ENCODE results near the gene UGT1A9. TPM values are rescaled to one million over a fixed set of nuclear protein-coding genes. Genes with fewer than 3 reads are reported as not detected.

The UGT1A9 gene
- total and polyA plus RNA-seq, 2 of the 13 experiments (the other 11 are each of a cell fraction or from before 2014, with no cell fraction given): 0.07 TPM; not detected in 1

DNA sequence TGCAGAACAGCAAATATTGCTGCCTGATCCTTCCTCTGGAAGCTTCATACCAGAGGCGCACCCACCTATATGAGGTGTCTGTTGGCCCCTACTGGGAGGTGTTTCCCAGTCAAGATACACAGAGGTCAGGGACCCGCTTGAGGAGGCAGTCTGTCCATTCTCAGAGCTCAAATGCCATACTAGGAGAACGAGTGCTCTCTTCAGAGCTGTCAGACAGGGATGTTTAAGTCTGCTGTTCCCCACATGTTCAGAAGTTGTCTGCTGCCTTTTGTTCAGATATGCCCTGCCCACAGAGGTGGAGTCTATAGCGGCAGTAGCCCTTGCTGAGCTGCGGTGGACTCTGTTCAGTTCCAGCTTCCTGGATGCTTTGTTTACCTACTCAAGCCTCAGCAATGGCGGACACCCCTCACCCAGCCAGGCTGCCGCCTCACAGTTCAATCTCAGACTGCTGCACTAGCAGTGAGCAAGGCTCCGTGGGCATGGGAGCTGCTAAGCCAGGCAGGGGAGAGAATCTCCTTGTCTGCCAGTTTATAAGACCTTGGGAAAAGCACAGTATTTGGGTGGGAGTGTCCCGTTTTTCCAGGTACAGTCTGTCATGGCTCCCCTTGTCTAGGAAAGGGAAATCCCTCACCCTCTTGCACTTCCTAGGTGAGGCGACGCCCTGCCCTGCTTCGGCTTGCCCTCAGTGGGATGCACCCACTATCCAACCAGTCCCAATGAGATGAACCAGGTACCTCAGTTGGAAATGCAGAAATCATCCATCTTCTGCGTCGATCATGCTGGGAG lies 65.4 kb downstream of the UGT1A9 start (continued):
- peak; percentile 66 for TF ChIP-seq HDAC2 (CRISPR knock-in tag; IDR thresholded peaks at IDR 0.05)
- TF ChIP-seq, protein P1, sequence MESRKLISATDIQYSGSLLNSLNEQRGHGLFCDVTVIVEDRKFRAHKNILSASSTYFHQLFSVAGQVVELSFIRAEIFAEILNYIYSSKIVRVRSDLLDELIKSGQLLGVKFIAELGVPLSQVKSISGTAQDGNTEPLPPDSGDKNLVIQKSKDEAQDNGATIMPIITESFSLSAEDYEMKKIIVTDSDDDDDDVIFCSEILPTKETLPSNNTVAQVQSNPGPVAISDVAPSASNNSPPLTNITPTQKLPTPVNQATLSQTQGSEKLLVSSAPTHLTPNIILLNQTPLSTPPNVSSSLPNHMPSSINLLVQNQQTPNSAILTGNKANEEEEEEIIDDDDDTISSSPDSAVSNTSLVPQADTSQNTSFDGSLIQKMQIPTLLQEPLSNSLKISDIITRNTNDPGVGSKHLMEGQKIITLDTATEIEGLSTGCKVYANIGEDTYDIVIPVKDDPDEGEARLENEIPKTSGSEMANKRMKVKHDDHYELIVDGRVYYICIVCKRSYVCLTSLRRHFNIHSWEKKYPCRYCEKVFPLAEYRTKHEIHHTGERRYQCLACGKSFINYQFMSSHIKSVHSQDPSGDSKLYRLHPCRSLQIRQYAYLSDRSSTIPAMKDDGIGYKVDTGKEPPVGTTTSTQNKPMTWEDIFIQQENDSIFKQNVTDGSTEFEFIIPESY (CRISPR knock-in tag; IDR thresholded peaks at IDR 0.05): 0 out of 2 replicates have a peak, but pooled peaks have one; percentile 10
- TF ChIP-seq SRY (CRISPR knock-in tag; IDR thresholded peaks at IDR 0.05): peak; percentile 67; the same call in 1 of the 2 replicates
- TF ChIP-seq JUNB (CRISPR knock-in tag; IDR thresholded peaks at IDR 0.05; ENCODE audit: borderline replicate concordance): 0 out of 2 replicates have a peak, but pooled peaks have one; percentile 54
- 0 out of 2 replicates have a peak, but pooled peaks have one; percentile 43 for TF ChIP-seq NR2C2 (CRISPR knock-in tag; IDR thresholded peaks at IDR 0.05; ENCODE audit: borderline replicate concordance)
- peak; percentile 76; the same call in 1 of the 2 replicates for TF ChIP-seq ZNF670 (CRISPR knock-in tag; IDR thresholded peaks at IDR 0.05; ENCODE audit: borderline replicate concordance)
- peak; percentile 60 for TF ChIP-seq ZFP36L1 (CRISPR knock-in tag; IDR thresholded peaks at IDR 0.05)
- TF ChIP-seq, protein P2, sequence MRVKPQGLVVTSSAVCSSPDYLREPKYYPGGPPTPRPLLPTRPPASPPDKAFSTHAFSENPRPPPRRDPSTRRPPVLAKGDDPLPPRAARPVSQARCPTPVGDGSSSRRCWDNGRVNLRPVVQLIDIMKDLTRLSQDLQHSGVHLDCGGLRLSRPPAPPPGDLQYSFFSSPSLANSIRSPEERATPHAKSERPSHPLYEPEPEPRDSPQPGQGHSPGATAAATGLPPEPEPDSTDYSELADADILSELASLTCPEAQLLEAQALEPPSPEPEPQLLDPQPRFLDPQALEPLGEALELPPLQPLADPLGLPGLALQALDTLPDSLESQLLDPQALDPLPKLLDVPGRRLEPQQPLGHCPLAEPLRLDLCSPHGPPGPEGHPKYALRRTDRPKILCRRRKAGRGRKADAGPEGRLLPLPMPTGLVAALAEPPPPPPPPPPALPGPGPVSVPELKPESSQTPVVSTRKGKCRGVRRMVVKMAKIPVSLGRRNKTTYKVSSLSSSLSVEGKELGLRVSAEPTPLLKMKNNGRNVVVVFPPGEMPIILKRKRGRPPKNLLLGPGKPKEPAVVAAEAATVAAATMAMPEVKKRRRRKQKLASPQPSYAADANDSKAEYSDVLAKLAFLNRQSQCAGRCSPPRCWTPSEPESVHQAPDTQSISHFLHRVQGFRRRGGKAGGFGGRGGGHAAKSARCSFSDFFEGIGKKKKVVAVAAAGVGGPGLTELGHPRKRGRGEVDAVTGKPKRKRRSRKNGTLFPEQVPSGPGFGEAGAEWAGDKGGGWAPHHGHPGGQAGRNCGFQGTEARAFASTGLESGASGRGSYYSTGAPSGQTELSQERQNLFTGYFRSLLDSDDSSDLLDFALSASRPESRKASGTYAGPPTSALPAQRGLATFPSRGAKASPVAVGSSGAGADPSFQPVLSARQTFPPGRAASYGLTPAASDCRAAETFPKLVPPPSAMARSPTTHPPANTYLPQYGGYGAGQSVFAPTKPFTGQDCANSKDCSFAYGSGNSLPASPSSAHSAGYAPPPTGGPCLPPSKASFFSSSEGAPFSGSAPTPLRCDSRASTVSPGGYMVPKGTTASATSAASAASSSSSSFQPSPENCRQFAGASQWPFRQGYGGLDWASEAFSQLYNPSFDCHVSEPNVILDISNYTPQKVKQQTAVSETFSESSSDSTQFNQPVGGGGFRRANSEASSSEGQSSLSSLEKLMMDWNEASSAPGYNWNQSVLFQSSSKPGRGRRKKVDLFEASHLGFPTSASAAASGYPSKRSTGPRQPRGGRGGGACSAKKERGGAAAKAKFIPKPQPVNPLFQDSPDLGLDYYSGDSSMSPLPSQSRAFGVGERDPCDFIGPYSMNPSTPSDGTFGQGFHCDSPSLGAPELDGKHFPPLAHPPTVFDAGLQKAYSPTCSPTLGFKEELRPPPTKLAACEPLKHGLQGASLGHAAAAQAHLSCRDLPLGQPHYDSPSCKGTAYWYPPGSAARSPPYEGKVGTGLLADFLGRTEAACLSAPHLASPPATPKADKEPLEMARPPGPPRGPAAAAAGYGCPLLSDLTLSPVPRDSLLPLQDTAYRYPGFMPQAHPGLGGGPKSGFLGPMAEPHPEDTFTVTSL (CRISPR knock-in tag; IDR thresholded peaks at IDR 0.05; ENCODE audit: borderline replicate concordance): peak; percentile 87
- TF ChIP-seq SPEN (CRISPR knock-in tag; IDR thresholded peaks at IDR 0.05; ENCODE audit: low read depth): peak; percentile 51; the same call in 1 of the 2 replicates
- peak; percentile 74 for TF ChIP-seq RXRA (CRISPR knock-in tag; IDR thresholded peaks at IDR 0.05)
- 0 out of 2 replicates have a peak, but pooled peaks have one; percentile 38 for TF ChIP-seq ZNF747 (CRISPR knock-in tag; IDR thresholded peaks at IDR 0.05; ENCODE audit: borderline replicate concordance)
- TF ChIP-seq, protein P3, sequence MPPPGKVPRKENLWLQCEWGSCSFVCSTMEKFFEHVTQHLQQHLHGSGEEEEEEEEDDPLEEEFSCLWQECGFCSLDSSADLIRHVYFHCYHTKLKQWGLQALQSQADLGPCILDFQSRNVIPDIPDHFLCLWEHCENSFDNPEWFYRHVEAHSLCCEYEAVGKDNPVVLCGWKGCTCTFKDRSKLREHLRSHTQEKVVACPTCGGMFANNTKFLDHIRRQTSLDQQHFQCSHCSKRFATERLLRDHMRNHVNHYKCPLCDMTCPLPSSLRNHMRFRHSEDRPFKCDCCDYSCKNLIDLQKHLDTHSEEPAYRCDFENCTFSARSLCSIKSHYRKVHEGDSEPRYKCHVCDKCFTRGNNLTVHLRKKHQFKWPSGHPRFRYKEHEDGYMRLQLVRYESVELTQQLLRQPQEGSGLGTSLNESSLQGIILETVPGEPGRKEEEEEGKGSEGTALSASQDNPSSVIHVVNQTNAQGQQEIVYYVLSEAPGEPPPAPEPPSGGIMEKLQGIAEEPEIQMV (CRISPR knock-in tag; IDR thresholded peaks at IDR 0.05; ENCODE audit: low read depth): peak; percentile 40; the same call in 1 of the 2 replicates
- TF ChIP-seq MTA1 (CRISPR knock-in tag; IDR thresholded peaks at IDR 0.05; ENCODE audit: borderline replicate concordance): peak; percentile 89
